Measurements from ENCODE around the gene TNS1. TPM values are rescaled to one million over a fixed set of nuclear protein-coding genes. Genes with fewer than 3 reads are reported as not detected.

TNS1 gene
- total RNA-seq, 1 experiment from 2014 or later: 0.49 TPM

DNA sequence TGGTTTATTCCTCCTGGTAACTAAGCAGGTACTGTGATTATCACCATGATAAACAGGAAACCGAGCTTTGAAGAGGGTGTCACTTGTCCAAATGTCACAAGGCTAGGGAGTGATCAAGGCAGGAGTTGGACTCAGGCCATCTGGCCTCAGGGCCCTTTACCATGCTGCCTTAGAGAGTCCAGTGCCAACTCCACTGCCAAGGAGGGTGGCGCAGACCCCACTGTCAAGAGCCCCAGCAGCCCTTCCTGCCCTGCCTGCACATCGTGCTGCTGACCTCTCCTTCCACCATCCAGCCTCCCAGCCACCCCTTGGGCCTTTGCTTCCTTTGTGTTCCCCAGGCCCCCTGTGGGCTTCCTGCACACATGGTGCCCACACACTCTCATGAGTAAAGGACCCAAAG is 48.3 kb downstream of the TNS1 start:
- in situ Hi-C loops (cut with HindIII; ENCODE audit: low pct_unique_long_range_greater_than_20kb, low sequenced_read_pairs): no loop called here
- ATAC-seq: no peak

DNA sequence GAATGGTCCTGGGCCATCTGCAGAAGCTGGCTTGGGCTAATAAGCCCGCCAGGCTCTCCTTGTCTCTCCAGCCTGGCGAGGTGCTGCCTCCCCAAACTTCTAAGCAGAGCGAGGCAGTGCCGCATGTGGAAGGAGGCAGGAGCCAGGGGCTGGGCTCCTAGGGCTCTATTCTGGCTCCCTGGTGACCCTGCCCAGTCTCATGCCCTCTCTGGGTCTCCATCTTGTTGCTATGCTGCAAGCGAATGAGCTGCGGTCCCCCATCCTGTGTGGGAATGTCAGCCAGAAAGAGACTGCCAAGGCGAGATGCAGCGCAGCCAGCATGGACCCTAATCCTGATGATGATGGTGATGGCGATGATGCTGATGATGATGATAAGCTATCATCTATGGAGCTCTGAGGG is 48.7 kb downstream of the TNS1 start:
- CTCF ChIA-PET: no interaction called here
- BruUV-seq (replicated peaks): no TSS peak
- no peak for ATAC-seq
- no peaks in the 10 kb centered on the region for H3K9me3 ChIP-seq (ENCODE audit: control insufficient read depth, insufficient read depth, low read depth, low read length)
- no peaks in the 10 kb centered on the region for H3K36me3 ChIP-seq (ENCODE audit: control insufficient read depth, insufficient read depth, low read length)
- no peaks in the 10 kb centered on the region for H3K4me1 ChIP-seq (ENCODE audit: control insufficient read depth, insufficient read depth, low read length)
- peaks cover 14% of the 10 kb centered on the region; the same call in 1 of the 2 replicates for H3K27me3 ChIP-seq (ENCODE audit: control insufficient read depth, insufficient read depth, low read length)
- POLR2A ChIA-PET: no interaction called here
- H3K4me3 ChIP-seq (ENCODE audit: low read depth in 2 of 2, low read length in 2 of 2): no peak overlapping the region
- DNase-seq (ENCODE audit: low read depth, low spot score): no peak
- in situ Hi-C loops (cut with HindIII; ENCODE audit: low pct_unique_long_range_greater_than_20kb, low sequenced_read_pairs) (no loop called here), intact Hi-C loops (cut with micrococcal nuclease; ENCODE audit: unreplicated experiment) (no loop called here)
- H3K27ac ChIP-seq (ENCODE audit: low read length): no peak overlapping the region
- TF ChIP-seq, protein P1, sequence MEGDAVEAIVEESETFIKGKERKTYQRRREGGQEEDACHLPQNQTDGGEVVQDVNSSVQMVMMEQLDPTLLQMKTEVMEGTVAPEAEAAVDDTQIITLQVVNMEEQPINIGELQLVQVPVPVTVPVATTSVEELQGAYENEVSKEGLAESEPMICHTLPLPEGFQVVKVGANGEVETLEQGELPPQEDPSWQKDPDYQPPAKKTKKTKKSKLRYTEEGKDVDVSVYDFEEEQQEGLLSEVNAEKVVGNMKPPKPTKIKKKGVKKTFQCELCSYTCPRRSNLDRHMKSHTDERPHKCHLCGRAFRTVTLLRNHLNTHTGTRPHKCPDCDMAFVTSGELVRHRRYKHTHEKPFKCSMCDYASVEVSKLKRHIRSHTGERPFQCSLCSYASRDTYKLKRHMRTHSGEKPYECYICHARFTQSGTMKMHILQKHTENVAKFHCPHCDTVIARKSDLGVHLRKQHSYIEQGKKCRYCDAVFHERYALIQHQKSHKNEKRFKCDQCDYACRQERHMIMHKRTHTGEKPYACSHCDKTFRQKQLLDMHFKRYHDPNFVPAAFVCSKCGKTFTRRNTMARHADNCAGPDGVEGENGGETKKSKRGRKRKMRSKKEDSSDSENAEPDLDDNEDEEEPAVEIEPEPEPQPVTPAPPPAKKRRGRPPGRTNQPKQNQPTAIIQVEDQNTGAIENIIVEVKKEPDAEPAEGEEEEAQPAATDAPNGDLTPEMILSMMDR (IDR thresholded peaks at IDR 0.05): no peak
- TF ChIP-seq, protein P2, sequence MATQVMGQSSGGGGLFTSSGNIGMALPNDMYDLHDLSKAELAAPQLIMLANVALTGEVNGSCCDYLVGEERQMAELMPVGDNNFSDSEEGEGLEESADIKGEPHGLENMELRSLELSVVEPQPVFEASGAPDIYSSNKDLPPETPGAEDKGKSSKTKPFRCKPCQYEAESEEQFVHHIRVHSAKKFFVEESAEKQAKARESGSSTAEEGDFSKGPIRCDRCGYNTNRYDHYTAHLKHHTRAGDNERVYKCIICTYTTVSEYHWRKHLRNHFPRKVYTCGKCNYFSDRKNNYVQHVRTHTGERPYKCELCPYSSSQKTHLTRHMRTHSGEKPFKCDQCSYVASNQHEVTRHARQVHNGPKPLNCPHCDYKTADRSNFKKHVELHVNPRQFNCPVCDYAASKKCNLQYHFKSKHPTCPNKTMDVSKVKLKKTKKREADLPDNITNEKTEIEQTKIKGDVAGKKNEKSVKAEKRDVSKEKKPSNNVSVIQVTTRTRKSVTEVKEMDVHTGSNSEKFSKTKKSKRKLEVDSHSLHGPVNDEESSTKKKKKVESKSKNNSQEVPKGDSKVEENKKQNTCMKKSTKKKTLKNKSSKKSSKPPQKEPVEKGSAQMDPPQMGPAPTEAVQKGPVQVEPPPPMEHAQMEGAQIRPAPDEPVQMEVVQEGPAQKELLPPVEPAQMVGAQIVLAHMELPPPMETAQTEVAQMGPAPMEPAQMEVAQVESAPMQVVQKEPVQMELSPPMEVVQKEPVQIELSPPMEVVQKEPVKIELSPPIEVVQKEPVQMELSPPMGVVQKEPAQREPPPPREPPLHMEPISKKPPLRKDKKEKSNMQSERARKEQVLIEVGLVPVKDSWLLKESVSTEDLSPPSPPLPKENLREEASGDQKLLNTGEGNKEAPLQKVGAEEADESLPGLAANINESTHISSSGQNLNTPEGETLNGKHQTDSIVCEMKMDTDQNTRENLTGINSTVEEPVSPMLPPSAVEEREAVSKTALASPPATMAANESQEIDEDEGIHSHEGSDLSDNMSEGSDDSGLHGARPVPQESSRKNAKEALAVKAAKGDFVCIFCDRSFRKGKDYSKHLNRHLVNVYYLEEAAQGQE (IDR thresholded peaks at IDR 0.05; ENCODE audit: insufficient read depth in 1 of 2, low read depth in 2 of 2, low read length in 1 of 2): no peak
- no peak for TF ChIP-seq TCF7L2 (IDR thresholded peaks at IDR 0.05; ENCODE audit: low read depth, low read length)
- no peak for TF ChIP-seq SIN3A (IDR thresholded peaks at IDR 0.05; ENCODE audit: borderline replicate concordance, insufficient read depth, low read depth, low read length)
- TF ChIP-seq POLR2AphosphoS5 (IDR thresholded peaks at IDR 0.05; ENCODE audit: low read depth, low read length): no peak

More for the DNA sequence above, 48.3 kb downstream of the TNS1 start:
- H3K36me3 ChIP-seq (ENCODE audit: control insufficient read depth, insufficient read depth, low read length): no peaks in the 10 kb centered on the region
- peaks cover 13% of the 10 kb centered on the region; the same call in 1 of the 2 replicates for H3K27me3 ChIP-seq (ENCODE audit: control insufficient read depth, insufficient read depth, low read length)
- no peaks in the 10 kb centered on the region for H3K9me3 ChIP-seq (ENCODE audit: control insufficient read depth, insufficient read depth, low read depth, low read length)
- POLR2A ChIA-PET: no interaction called here
- no TSS peak for BruUV-seq (replicated peaks)
- intact Hi-C loops (cut with micrococcal nuclease; ENCODE audit: unreplicated experiment): no loop called here
- no peak overlapping the region for H3K4me3 ChIP-seq (ENCODE audit: low read depth in 2 of 2, low read length in 2 of 2)
- no peaks in the 10 kb centered on the region for H3K4me1 ChIP-seq (ENCODE audit: control insufficient read depth, insufficient read depth, low read length)
- no peak for DNase-seq (ENCODE audit: low read depth, low spot score)
- no peak overlapping the region for H3K27ac ChIP-seq (ENCODE audit: low read length)
- CTCF ChIA-PET: no interaction called here
- TF ChIP-seq SIN3A (IDR thresholded peaks at IDR 0.05; ENCODE audit: borderline replicate concordance, insufficient read depth, low read depth, low read length) (no peak), POLR2AphosphoS5 (IDR thresholded peaks at IDR 0.05; ENCODE audit: low read depth, low read length) (no peak), TCF7L2 (IDR thresholded peaks at IDR 0.05; ENCODE audit: low read depth, low read length) (no peak)
- TF ChIP-seq, protein P1 (IDR thresholded peaks at IDR 0.05): no peak
- TF ChIP-seq, protein P2 (IDR thresholded peaks at IDR 0.05; ENCODE audit: insufficient read depth in 1 of 2, low read depth in 2 of 2, low read length in 1 of 2): no peak

Measured in Panc1 (cell line).